Panc1 (cell line): ENCODE measurements around the gene DDX1. TPM values are rescaled to one million over a fixed set of nuclear protein-coding genes. Genes with fewer than 3 reads are reported as not detected.

Experiments used
- ATAC-seq: fragments of 200-7000 bp; cut with Tn5 transposase; 2 replicates; pipeline ENCODE4 v1.9.1; 2020; ENCODE audit warnings: mild to moderate bottlenecking, moderate library complexity
- BruUV-seq: library from RNA; stranded (reverse); fragments of 400-500 nt; replicated peaks from 2 replicates; lab custom pipeline; 2021; lab: Mats Ljungman, UMichigan
- CTCF ChIA-PET: fragments of 300-600 bp; sonication (Branson Sonifier 250); formaldehyde crosslinking; loops from one replicate; lab custom pipeline; 2022; ENCODE audit warnings: antibody characterized with exemption; lab: Charles Lee
- POLR2A ChIA-PET: fragments of 300-600 bp; sonication (Branson Sonifier 250); formaldehyde crosslinking; loops from one replicate; lab custom pipeline; 2022; ENCODE audit warnings: antibody characterized with exemption; lab: Charles Lee
- DNase-seq: peaks from one replicate; pipeline ENCODE4 v3.0.0-alpha.2; 2010; ENCODE audit warnings: low read depth, low spot score
- H3K27ac ChIP-seq: 2 replicates; pipeline ENCODE4 v1.5.1; 2011; ENCODE audit warnings: mild to moderate bottlenecking, low read length, inconsistent platforms
- H3K27me3 ChIP-seq: fragments of 200-500 bp; sonication (Bioruptor generic); 2 replicates; pipeline ENCODE4 v1.6.0; 2014; ENCODE audit warnings: low read length, inconsistent platforms; ENCODE audit not compliant: control insufficient read depth, insufficient read depth
- H3K36me3 ChIP-seq: fragments of 200-500 bp; sonication (Bioruptor generic); 2 replicates; pipeline ENCODE4 v1.5.1; 2014; ENCODE audit warnings: inconsistent platforms, mild to moderate bottlenecking, low read length, moderate library complexity; ENCODE audit not compliant: control insufficient read depth, insufficient read depth
- H3K4me1 ChIP-seq: 2 replicates; pipeline ENCODE4 v1.5.1; 2011; ENCODE audit warnings: inconsistent platforms, mild to moderate bottlenecking, low read length, moderate library complexity; ENCODE audit not compliant: control insufficient read depth, insufficient read depth
- H3K4me3 ChIP-seq, 2 experiments: 2 replicates each; pipeline ENCODE4 v1.5.1; 2011 to 2012; ENCODE audit warnings: low read depth in 2 of 2, low read length in 2 of 2, mild to moderate bottlenecking in 2 of 2, inconsistent platforms in 1 of 2, moderate library complexity in 1 of 2
- H3K9me3 ChIP-seq: fragments of 200-500 bp; sonication (Bioruptor generic); 2 replicates; pipeline ENCODE4 v1.5.1; 2014; ENCODE audit warnings: low read depth, mild to moderate bottlenecking, inconsistent platforms, low read length, moderate library complexity; ENCODE audit not compliant: control insufficient read depth, insufficient read depth
- CTCF ChIP-seq: fragments of 450-650 bp; IDR thresholded peaks from 2 replicates; pipeline ENCODE4 v1.5.1; 2017; ENCODE audit warnings: mild to moderate bottlenecking
- POLR2AphosphoS5 ChIP-seq: IDR thresholded peaks from 2 replicates; pipeline ENCODE4 v1.6.1; 2012; ENCODE audit warnings: mild to moderate bottlenecking, low read depth, low read length, moderate library complexity
- REST ChIP-seq, 2 experiments: IDR thresholded peaks; 2 replicates each; pipeline ENCODE4 v1.6.1; 2011 to 2012; ENCODE audit warnings: low read depth in 2 of 2, control low read depth in 1 of 2, low read length in 1 of 2, mild to moderate bottlenecking in 1 of 2, moderate library complexity in 1 of 2; ENCODE audit not compliant: insufficient read depth in 1 of 2
- SIN3A ChIP-seq: IDR thresholded peaks from 2 replicates; pipeline ENCODE4 v1.6.1; 2012; ENCODE audit warnings: low read depth, mild to moderate bottlenecking, low read length, moderate library complexity, borderline replicate concordance; ENCODE audit not compliant: insufficient read depth
- TCF7L2 ChIP-seq: IDR thresholded peaks from 2 replicates; pipeline ENCODE4 v1.6.1; 2011; ENCODE audit warnings: mild to moderate bottlenecking, low read depth, low read length, inconsistent platforms
- in situ Hi-C: cut with HindIII; loops from 2 replicates; pipeline ENCODE4 v1.10.0; 2016; ENCODE audit warnings: low sequenced_read_pairs, low pct_unique_long_range_greater_than_20kb
- intact Hi-C: fragments of 100-400 bp; cut with micrococcal nuclease; formaldehyde crosslinking; loops from one replicate; pipeline ENCODE4 v1.10.0; 2022; ENCODE audit not compliant: unreplicated experiment
- total RNA-seq: library from RNA; stranded (reverse); gene quantifications from one replicate; pipeline ENCODE4 v1.2.1, GENCODE V29; 2021; ENCODE audit not compliant: unreplicated experiment

Gene DDX1
- total RNA-seq, 1 experiment from 2014 or later: 102 TPM

GRCh38 chr2:15665943-15666460, 74.3 kb downstream of the DDX1 start:
- no peaks in the 10 kb centered on the region for H3K9me3 ChIP-seq
- ChIA-PET CTCF (no interaction called here), POLR2A (no interaction called here)
- no peak overlapping the region for H3K27ac ChIP-seq
- H3K4me1 ChIP-seq: no peaks in the 10 kb centered on the region
- no peak for DNase-seq
- H3K36me3 ChIP-seq: no peaks in the 10 kb centered on the region
- intact Hi-C loops: no loop called here
- ATAC-seq: no peak
- in situ Hi-C loops: no loop called here
- no peaks in the 10 kb centered on the region for H3K27me3 ChIP-seq
- TF ChIP-seq TCF7L2 (no peak), POLR2AphosphoS5 (no peak), CTCF (no peak), SIN3A (no peak), REST (IDR thresholded peaks at IDR 0.05; ENCODE audit: insufficient read depth in 1 of 2, low read depth in 2 of 2, low read length in 1 of 2) (no peak)
- no TSS peak for BruUV-seq
- no peak overlapping the region for H3K4me3 ChIP-seq

- no TSS peak for BruUV-seq
- no peak for TF ChIP-seq SIN3A
- TF ChIP-seq TCF7L2: no peak
- no peak for TF ChIP-seq CTCF
- no peak for TF ChIP-seq POLR2AphosphoS5
- TF ChIP-seq REST (IDR thresholded peaks at IDR 0.05; ENCODE audit: insufficient read depth in 1 of 2, low read depth in 2 of 2, low read length in 1 of 2): no peak
- CTCF ChIA-PET: no interaction called here
- no peaks in the 10 kb centered on the region for H3K9me3 ChIP-seq
- no peaks in the 10 kb centered on the region for H3K4me1 ChIP-seq
- no peak overlapping the region for H3K4me3 ChIP-seq
- no peaks in the 10 kb centered on the region for H3K27me3 ChIP-seq
- POLR2A ChIA-PET: no interaction called here
- H3K27ac ChIP-seq: no peak overlapping the region
- H3K36me3 ChIP-seq: no peaks in the 10 kb centered on the region
- in situ Hi-C loops: no loop called here
- DNase-seq: no peak
- intact Hi-C loops: no loop called here
- ATAC-seq: no peak
Observed at GRCh38 chr2:15666861-15667808, 75.5 kb downstream of the DDX1 start.
